Subcutaneous adipose tissue (tissue), 4 donors: Measurements from ENCODE around the gene SDHAF2. TPM values are rescaled to one million over a fixed set of nuclear protein-coding genes. Genes with fewer than 3 reads are reported as not detected.

Source experiments
- total RNA-seq, 4 donors: library from RNA; depleted of rRNA; stranded (reverse); fragments of >200 nt; gene quantifications; one replicate each; pipeline ENCODE4 v1.1.0, GENCODE V29; 2016
- TF ChIP-seq, protein P1 (sequence below): fragments of 450-650 bp; IDR thresholded peaks from one replicate; pipeline ENCODE4 v1.5.1; 2016; ENCODE audit warnings: low read depth, mild to moderate bottlenecking, control low read depth, antibody characterized with exemption, moderate library complexity

Gene SDHAF2
- total RNA-seq, 4 donors from 2014 or later = 30.0 to 46.2 (median 33.9) TPM

DNA sequence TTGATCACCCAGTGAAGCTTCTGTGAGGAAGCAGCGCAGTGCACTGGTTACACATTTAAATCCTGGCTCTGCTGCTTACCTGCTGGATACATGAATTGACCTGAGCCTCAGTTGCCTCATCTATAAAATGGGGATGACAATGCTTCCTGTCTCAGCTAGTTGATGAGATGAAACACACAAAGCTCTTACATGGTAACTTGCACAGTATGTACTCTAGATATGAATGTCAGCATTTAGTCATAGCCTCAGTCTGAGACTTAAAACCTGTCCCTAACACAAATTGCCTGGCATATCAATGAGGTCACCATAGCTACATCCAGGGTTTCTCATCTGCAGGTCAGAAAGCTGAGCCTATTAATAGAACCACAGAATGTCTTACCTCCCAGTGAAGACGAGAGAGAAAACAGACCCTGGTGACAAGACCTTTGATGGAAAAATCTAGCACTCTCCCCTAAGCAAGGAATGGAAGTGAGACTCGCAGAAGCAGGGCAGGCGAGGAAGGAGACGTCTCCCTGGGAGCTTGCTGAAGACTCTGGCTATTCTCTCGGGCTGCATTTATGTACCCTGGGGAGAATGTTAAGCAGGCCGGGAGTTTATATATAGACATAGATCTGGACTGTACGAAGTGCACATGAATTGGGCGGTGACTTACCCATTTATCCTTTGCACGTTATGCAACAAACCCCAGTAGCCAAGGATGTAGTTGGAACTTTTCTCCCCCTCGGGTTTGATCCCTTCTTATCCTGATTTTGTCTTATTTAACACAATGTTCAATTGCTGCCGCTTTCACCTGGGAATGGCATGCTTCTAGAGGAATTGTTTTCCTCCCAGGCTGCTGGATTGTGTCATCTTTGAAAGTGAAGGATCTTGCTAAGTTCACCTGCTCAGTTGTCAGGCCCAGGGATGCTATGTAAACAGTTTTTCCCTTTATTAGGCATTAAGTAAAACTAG lies 18.0 kb downstream of the SDHAF2 start:
- TF ChIP-seq, protein P1, sequence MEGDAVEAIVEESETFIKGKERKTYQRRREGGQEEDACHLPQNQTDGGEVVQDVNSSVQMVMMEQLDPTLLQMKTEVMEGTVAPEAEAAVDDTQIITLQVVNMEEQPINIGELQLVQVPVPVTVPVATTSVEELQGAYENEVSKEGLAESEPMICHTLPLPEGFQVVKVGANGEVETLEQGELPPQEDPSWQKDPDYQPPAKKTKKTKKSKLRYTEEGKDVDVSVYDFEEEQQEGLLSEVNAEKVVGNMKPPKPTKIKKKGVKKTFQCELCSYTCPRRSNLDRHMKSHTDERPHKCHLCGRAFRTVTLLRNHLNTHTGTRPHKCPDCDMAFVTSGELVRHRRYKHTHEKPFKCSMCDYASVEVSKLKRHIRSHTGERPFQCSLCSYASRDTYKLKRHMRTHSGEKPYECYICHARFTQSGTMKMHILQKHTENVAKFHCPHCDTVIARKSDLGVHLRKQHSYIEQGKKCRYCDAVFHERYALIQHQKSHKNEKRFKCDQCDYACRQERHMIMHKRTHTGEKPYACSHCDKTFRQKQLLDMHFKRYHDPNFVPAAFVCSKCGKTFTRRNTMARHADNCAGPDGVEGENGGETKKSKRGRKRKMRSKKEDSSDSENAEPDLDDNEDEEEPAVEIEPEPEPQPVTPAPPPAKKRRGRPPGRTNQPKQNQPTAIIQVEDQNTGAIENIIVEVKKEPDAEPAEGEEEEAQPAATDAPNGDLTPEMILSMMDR = no peak

DNA sequence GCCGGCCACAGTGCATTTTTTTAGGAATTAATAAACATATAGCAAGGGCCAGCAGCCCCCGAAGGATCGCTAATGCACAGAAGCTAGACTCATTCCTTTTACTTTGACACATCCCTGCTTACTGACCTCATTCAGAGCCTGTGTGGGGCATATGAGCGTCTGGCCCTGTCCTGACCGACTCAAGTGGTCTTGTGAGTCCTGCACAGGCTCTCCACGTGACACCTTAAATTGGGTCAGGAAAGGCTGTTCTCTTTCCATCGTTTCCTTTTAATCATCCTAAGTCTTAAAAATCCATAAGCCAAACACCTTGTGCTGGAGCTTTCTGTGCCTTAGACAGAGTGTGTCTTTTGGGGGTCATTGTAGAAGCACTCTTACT lies 18.6 kb downstream of the SDHAF2 start:
- TF ChIP-seq, protein P1 = no peak

DNA sequence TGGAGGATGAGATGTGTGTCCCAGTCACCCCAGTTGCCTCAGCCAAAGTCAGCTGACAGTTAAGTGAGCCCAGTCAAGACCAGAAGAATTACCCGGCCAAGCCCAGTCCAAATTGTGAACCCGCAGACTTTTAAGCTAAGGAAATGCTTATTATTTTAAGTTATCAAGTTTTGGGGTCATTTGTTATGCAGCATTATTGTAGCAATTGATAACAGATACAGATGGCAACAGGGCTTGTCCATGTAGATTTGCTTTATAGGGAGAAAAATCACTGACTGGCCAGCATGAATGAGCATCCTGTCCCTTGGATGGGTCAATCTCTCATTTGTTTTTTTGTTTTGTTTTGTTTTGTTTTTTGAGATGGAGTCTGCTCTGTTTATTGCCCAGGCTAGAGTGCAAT lies 22.9 kb downstream of the SDHAF2 start:
- TF ChIP-seq, protein P1 = no peak

DNA sequence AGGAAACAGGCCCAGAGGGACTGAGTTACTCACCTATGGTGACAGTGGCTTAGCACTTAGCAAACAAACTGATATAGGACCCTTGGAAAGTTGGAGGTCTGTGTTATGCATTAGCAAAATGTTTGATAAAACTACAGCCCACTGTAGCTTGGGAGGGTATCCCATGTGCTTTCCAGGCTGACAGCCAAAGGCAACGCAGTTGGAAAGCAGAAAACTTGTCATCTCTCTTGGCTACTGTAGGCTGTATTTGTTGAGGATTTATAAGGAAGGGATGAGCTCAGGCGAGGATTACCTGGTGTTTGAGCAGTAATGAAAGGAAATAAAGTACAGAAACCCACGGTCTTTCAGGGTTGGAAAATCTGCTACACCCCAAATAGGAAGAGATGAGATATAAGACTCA lies 23.8 kb downstream of the SDHAF2 start:
- TF ChIP-seq, protein P1 = no peak

DNA sequence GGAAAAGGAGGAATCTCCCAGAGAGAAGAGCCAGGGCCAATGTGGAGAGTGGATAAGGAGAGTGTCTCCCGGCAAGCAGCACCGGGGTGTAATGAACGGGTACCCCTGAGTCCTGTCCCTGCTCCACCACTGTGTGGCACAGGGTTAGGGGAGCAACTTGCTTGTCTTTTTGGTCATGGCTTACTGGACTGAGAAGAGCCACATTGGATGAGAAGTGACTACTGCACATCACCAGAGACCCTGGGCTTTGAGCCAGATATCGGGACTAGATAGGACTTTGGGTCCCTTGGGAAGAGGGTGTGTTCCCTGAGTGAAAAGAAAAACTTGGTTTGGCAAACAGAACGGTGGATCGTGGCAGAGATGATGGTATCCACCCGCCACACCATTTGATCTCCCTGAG lies 24.6 kb downstream of the SDHAF2 start:
- TF ChIP-seq, protein P1 = no peak

DNA sequence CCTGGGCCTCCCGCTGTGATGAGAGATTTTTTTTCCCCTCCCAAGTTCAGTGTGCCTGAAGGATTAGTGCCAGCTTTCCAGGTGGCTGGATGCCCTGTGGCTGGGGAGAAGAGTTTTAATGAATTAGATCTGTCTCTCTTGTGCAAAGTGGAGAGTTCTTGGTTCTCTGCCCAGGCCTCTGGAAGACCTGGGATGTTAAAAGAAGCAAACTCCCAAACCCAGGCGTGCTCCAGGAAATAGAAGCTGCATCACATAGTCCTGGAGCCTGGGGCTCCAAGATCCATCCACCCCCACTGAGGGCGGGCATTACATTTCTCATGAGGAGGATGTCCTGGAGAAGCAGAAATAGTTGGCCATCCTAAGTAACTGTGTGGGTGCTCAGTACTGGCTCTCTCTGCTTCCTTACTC lies 30.6 kb downstream of the SDHAF2 start:
- TF ChIP-seq, protein P1 = no peak

DNA sequence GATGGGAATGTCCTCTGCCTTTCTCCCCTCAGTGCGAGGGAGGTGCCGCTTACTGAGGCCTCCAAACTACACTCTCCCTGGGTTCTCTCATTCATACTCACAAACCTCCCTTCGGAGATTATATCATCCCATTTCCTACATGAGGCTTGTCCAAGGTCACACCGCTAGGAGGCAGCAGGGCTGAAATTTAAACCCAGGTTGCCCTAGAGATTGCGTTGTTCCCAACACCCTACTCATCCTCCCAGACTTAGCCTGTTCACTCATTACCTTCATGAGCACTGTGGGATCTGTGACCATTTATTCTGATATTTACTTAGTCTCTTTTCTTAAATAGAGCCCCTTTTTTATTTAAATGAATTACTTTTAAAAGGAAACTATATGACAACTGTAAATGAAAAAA lies 31.1 kb downstream of the SDHAF2 start:
- TF ChIP-seq, protein P1 = no peak
